ENCODE measurements around the gene CD59. TPM values are rescaled to one million over a fixed set of nuclear protein-coding genes. Genes with fewer than 3 reads are reported as not detected.

CD59 gene
- total RNA-seq, 3 donors from 2014 or later (not counting 1 experiment from before 2014, with no cell fraction given) = 25.0 to 29.4 (median 26.4) TPM

DNA sequence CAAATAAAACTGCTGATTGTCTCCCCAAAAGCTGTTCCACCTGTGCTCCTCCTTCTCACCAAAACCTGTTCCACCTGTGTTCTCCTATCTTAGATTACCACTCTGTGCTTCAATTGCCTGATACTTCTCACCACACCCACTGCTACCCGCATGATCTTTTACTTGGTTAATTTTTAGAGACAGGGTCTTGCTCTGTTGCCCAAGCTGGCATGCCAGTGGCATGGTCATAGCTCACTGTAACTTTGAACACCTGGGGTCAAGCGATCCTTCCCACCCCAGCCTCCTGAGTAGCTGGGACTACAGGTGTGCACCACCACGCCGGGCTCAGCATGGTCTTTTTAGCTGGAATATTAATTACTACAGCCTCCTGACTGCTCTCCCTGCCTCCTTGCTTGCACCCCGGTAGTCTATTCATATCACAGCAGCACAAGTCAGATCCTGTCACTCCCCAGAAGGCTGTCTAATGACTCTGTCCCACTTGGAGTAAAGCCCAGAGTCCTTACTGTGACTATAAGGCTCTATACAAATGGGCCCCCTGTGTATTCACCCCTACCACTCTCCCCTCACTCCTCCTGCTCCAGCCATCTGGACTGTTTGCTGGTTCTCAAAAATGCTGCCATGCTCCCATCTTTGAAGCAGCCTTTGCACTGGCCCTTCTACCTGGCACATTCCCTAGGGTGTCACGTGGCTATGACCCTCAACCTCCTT is 39.1 kb downstream of the CD59 start:
- Histone ChIP-seq H3K4me3 (ENCODE audit: low read length) (no peak overlapping the region), H3K36me3 (ENCODE audit: control insufficient read depth, insufficient read depth, low read length) (no peaks in the 10 kb centered on the region), H3K9me3 (ENCODE audit: control insufficient read depth, insufficient read depth, low read length) (no peaks in the 10 kb centered on the region), H3K27ac (ENCODE audit: low read length) (no peak overlapping the region), H3K27me3 (ENCODE audit: control insufficient read depth, insufficient read depth, low read length) (no peaks in the 10 kb centered on the region), H3K4me1 (ENCODE audit: control insufficient read depth, insufficient read depth, low read length) (peaks cover 12% of the 10 kb centered on the region)
- H3K9me3 Mint-ChIP-seq = no peaks in the 10 kb centered on the region
- no peak overlapping the region for H3K27ac Mint-ChIP-seq
- peaks cover 16% of the 10 kb centered on the region in 2 donors for H3K4me1 Mint-ChIP-seq
- peaks cover 25 to 26% of the 10 kb centered on the region in 2 donors for H3K27me3 Mint-ChIP-seq (ENCODE audit: low read depth in 2 of 2)
- 88% methylated on average over 6 of the region's 6 CpGs for WGBS (ENCODE audit: insufficient coverage)
- no peaks in the 10 kb centered on the region for H3K36me3 Mint-ChIP-seq
- no peak for DNase-seq
- ATAC-seq = no peak
- TF ChIP-seq, protein P1, sequence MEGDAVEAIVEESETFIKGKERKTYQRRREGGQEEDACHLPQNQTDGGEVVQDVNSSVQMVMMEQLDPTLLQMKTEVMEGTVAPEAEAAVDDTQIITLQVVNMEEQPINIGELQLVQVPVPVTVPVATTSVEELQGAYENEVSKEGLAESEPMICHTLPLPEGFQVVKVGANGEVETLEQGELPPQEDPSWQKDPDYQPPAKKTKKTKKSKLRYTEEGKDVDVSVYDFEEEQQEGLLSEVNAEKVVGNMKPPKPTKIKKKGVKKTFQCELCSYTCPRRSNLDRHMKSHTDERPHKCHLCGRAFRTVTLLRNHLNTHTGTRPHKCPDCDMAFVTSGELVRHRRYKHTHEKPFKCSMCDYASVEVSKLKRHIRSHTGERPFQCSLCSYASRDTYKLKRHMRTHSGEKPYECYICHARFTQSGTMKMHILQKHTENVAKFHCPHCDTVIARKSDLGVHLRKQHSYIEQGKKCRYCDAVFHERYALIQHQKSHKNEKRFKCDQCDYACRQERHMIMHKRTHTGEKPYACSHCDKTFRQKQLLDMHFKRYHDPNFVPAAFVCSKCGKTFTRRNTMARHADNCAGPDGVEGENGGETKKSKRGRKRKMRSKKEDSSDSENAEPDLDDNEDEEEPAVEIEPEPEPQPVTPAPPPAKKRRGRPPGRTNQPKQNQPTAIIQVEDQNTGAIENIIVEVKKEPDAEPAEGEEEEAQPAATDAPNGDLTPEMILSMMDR (IDR thresholded peaks at IDR 0.05) = no peak
- intact Hi-C loops (cut with micrococcal nuclease) = no loop called here
- H3K4me3 Mint-ChIP-seq = no peak overlapping the region

DNA sequence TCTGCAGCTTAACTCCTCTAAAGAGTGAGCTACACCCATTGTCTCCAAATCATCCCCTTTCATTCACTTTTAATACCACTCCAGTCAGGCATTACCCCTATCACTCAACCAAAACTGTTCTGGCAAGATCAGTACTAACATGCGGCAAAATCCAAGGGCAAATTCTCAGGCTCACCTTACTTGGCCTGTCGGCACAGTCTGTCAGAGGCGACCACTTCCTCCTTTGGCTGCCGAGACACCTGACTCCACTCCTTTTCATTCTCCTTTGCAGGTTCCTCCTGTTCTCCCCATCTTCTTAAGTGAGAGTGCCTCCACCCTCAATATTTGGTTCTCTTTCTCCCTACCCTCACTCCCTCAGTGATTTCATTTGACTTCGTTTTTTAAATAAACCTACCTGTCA is 39.8 kb downstream of the CD59 start:
- Mint-ChIP-seq H3K4me3 (no peak overlapping the region), H3K4me1 (peaks cover 13 to 15% of the 10 kb centered on the region in 2 donors), H3K9me3 (no peaks in the 10 kb centered on the region), H3K36me3 (no peaks in the 10 kb centered on the region), H3K27me3 (ENCODE audit: low read depth in 2 of 2) (peaks cover 25 to 26% of the 10 kb centered on the region in 2 donors), H3K27ac (no peak overlapping the region)
- Histone ChIP-seq H3K27me3 (ENCODE audit: control insufficient read depth, insufficient read depth, low read length) (no peaks in the 10 kb centered on the region), H3K9me3 (ENCODE audit: control insufficient read depth, insufficient read depth, low read length) (no peaks in the 10 kb centered on the region), H3K36me3 (ENCODE audit: control insufficient read depth, insufficient read depth, low read length) (no peaks in the 10 kb centered on the region), H3K4me3 (ENCODE audit: low read length) (no peak overlapping the region), H3K4me1 (ENCODE audit: control insufficient read depth, insufficient read depth, low read length) (peaks cover 12% of the 10 kb centered on the region), H3K27ac (ENCODE audit: low read length) (no peak overlapping the region)
- WGBS (ENCODE audit: insufficient coverage) = 23% methylated on average over 5 of the region's 5 CpGs
- ATAC-seq (no peak), DNase-seq (peak in 1 of 2 donors; percentile 21)
- TF ChIP-seq, protein P1 (IDR thresholded peaks at IDR 0.05) = no peak
- intact Hi-C loops (cut with micrococcal nuclease) = no loop called here

DNA sequence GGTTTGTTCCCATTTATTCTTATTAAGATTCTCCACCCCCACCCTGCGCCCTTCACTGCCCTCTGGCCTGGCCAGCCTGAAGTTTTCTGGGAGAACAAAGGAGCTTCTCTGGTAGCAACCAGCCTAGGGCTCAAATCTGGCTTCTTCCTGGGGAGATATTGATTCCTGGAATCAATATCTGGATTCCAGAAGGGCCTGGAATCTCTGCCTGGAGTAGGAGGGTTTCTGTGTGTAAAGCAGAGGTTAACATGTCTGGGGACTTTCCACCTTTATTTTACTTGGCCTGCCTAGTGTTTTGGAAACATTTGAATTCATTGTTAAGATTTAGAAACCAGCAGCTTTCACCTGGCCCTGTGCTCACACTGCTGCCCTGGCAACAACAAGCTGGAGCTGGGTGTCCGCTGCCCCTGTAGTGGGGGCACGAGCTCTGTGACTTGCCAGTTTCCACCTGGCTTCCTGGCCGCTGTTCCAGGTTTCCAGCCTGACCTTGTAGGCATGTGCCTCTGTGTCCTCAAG is 41.1 kb downstream of the CD59 start:
- Mint-ChIP-seq H3K27me3 (ENCODE audit: low read depth in 2 of 2) (peaks cover 25 to 26% of the 10 kb centered on the region in 2 donors), H3K4me3 (no peak overlapping the region), H3K36me3 (no peaks in the 10 kb centered on the region), H3K4me1 (peaks cover 6 to 7% of the 10 kb centered on the region in 2 donors), H3K27ac (no peak overlapping the region), H3K9me3 (no peaks in the 10 kb centered on the region)
- H3K9me3 ChIP-seq (ENCODE audit: control insufficient read depth, insufficient read depth, low read length) = no peaks in the 10 kb centered on the region
- 89% methylated on average over 4 of the region's 4 CpGs for WGBS (ENCODE audit: insufficient coverage)
- intact Hi-C loops (cut with micrococcal nuclease) = no loop called here
- ATAC-seq = no peak
- TF ChIP-seq, protein P1 (IDR thresholded peaks at IDR 0.05) = no peak
- H3K4me1 ChIP-seq (ENCODE audit: control insufficient read depth, insufficient read depth, low read length) = peaks cover 5% of the 10 kb centered on the region
- H3K27ac ChIP-seq (ENCODE audit: low read length) = no peak overlapping the region
- no peaks in the 10 kb centered on the region for H3K36me3 ChIP-seq (ENCODE audit: control insufficient read depth, insufficient read depth, low read length)
- no peaks in the 10 kb centered on the region for H3K27me3 ChIP-seq (ENCODE audit: control insufficient read depth, insufficient read depth, low read length)
- no peak for DNase-seq
- no peak overlapping the region for H3K4me3 ChIP-seq (ENCODE audit: low read length)
